Cardiac muscle cell (in vitro differentiated cells and primary cell): ENCODE results near the gene ARHGEF38. TPM values are rescaled to one million over a fixed set of nuclear protein-coding genes. Genes with fewer than 3 reads are reported as not detected.
"Not testable (repeated sequence)": the region's sequence is repeated elsewhere in the genome, so short reads cannot be mapped to it uniquely, and the experiment has no call there.

ENCODE experiments used
- DNase-seq, 2 donors: peaks; one replicate each; pipeline versions ENCODE4 v3.0.0 to v3.0.0-alpha.2; 2010 to 2017; ENCODE audit warnings: low read depth in 1 of 2, low spot score in 1 of 2
- H3K27ac ChIP-seq: fragments of 200-600 bp; sonication (generic); 2 replicates; pipeline ENCODE4 v1.5.1; 2016
- H3K27me3 ChIP-seq: fragments of 200-600 bp; sonication (generic); 2 replicates; pipeline ENCODE4 v1.6.0; 2016; ENCODE audit warnings: control low read depth
- H3K36me3 ChIP-seq: fragments of 200-600 bp; sonication (generic); 2 replicates; pipeline ENCODE4 v1.5.1; 2016; ENCODE audit warnings: control low read depth
- H3K4me1 ChIP-seq: fragments of 200-600 bp; sonication (generic); 2 replicates; pipeline ENCODE4 v1.8.1; 2017; ENCODE audit warnings: low read depth, mild to moderate bottlenecking, mixed run types
- H3K4me3 ChIP-seq: fragments of 200-600 bp; sonication (generic); 2 replicates; pipeline ENCODE4 v1.5.1; 2016; ENCODE audit warnings: mild to moderate bottlenecking
- H3K9me3 ChIP-seq: fragments of 200-600 bp; sonication (generic); 2 replicates; pipeline ENCODE4 v1.5.1; 2017; ENCODE audit warnings: low read depth, mild to moderate bottlenecking, control low read depth
- CTCF ChIP-seq: IDR thresholded peaks from 2 replicates; pipeline ENCODE4 v1.5.1; 2012; ENCODE audit warnings: low read depth, mild to moderate bottlenecking, low read length
- polyA plus RNA-seq: library from polyadenylated mRNA; unstranded; fragments of >200 nt; fragmentation: Nextera tagmentation; extraction: Ambion mirVana; gene quantifications from 2 replicates; pipeline ENCODE4 v1.2.1, GENCODE V29; 2016
- total RNA-seq: library from RNA; depleted of rRNA; stranded (reverse); fragments of >200 nt; gene quantifications from 2 replicates; pipeline ENCODE4 v1.2.3, GENCODE V29; 2016

The ARHGEF38 gene
- total and polyA plus RNA-seq, 2 experiments from 2014 or later: 1.6 TPM; not detected in 1

- DNase-seq: no peak
- H3K4me3 ChIP-seq: no peak overlapping the region
- H3K27ac ChIP-seq: no peak overlapping the region
- TF ChIP-seq CTCF: no peak
- H3K36me3 ChIP-seq: no peaks in the 10 kb centered on the region
- no peaks in the 10 kb centered on the region for H3K9me3 ChIP-seq
- H3K27me3 ChIP-seq: no peaks in the 10 kb centered on the region
- peaks cover 9% of the 10 kb centered on the region for H3K4me1 ChIP-seq
Observed at GRCh38 chr4:105603158-105603557, 50.7 kb downstream of the ARHGEF38 start.

GRCh38 chr4:105605493-105605892 is 53.1 kb downstream of the ARHGEF38 start:
- Histone ChIP-seq H3K27ac (no peak overlapping the region), H3K36me3 (no peaks in the 10 kb centered on the region), H3K4me3 (no peak overlapping the region), H3K4me1 (peaks cover 9% of the 10 kb centered on the region), H3K9me3 (no peaks in the 10 kb centered on the region), H3K27me3 (no peaks in the 10 kb centered on the region)
- no peak for TF ChIP-seq CTCF
- peak in 1 of 2 donors; percentile 81 for DNase-seq

GRCh38 chr4:105607876-105608275 is 55.5 kb downstream of the ARHGEF38 start:
- DNase-seq: no peak
- Histone ChIP-seq H3K9me3 (no peaks in the 10 kb centered on the region), H3K4me3 (no peak overlapping the region), H3K27me3 (no peaks in the 10 kb centered on the region), H3K4me1 (no peaks in the 10 kb centered on the region), H3K27ac (no peak overlapping the region), H3K36me3 (no peaks in the 10 kb centered on the region)
- TF ChIP-seq CTCF: no peak

GRCh38 chr4:105609819-105610218 is 57.4 kb downstream of the ARHGEF38 start:
- not testable (repeated sequence) for H3K4me3 ChIP-seq, H3K27ac ChIP-seq, H3K36me3 ChIP-seq, DNase-seq, H3K27me3 ChIP-seq, H3K4me1 ChIP-seq, H3K9me3 ChIP-seq

- no peak for DNase-seq
- no peak overlapping the region for H3K4me3 ChIP-seq
- no peaks in the 10 kb centered on the region for H3K4me1 ChIP-seq
- no peaks in the 10 kb centered on the region for H3K36me3 ChIP-seq
- no peaks in the 10 kb centered on the region for H3K9me3 ChIP-seq
- H3K27me3 ChIP-seq: no peaks in the 10 kb centered on the region
- H3K27ac ChIP-seq: no peak overlapping the region
- no peak for TF ChIP-seq CTCF
Observed at GRCh38 chr4:105613306-105613705, 60.9 kb downstream of the ARHGEF38 start.

GRCh38 chr4:105619188-105619931 is 66.9 kb downstream of the ARHGEF38 start:
- Histone ChIP-seq H3K4me3 (no peak overlapping the region), H3K27ac (no peak overlapping the region), H3K27me3 (no peaks in the 10 kb centered on the region), H3K4me1 (peaks cover 10% of the 10 kb centered on the region), H3K9me3 (no peaks in the 10 kb centered on the region), H3K36me3 (no peaks in the 10 kb centered on the region)
- DNase-seq: peak; percentile 25 to 39
- no peak for TF ChIP-seq CTCF
